Trophoblast cell (in vitro differentiated cells and primary cell): ENCODE results near the gene DOP1A.

Source experiments
- DNase-seq, 2 donors: peaks; one replicate each; pipeline ENCODE4 v3.0.0-alpha.2; 2016
- H2AFZ ChIP-seq: 2 replicates; pipeline ENCODE4 v1.6.1; 2013; ENCODE audit warnings: low read length, moderate library complexity, mild to moderate bottlenecking; ENCODE audit not compliant: insufficient read depth, poor library complexity
- H2AK5ac ChIP-seq: 2 replicates; pipeline ENCODE4 v1.6.1; 2013; ENCODE audit warnings: mild to moderate bottlenecking, low read length
- H2BK120ac ChIP-seq: 2 replicates; pipeline ENCODE4 v1.6.1; 2013; ENCODE audit warnings: low read length, mild to moderate bottlenecking, moderate library complexity; ENCODE audit not compliant: insufficient read depth, poor library complexity
- H2BK12ac ChIP-seq: 2 replicates; pipeline ENCODE4 v1.6.1; 2013; ENCODE audit warnings: mild to moderate bottlenecking, low read length, moderate library complexity
- H2BK5ac ChIP-seq: 2 replicates; pipeline ENCODE4 v1.6.1; 2013; ENCODE audit warnings: low read length, low read depth, moderate library complexity, mild to moderate bottlenecking; ENCODE audit not compliant: poor library complexity
- H3K14ac ChIP-seq: 2 replicates; pipeline ENCODE4 v1.6.1; 2013; ENCODE audit warnings: mild to moderate bottlenecking, low read length
- H3K18ac ChIP-seq: 2 replicates; pipeline ENCODE4 v1.6.1; 2013; ENCODE audit warnings: mild to moderate bottlenecking, low read length
- H3K23ac ChIP-seq: 2 replicates; pipeline ENCODE4 v1.6.1; 2013; ENCODE audit warnings: low read length
- H3K27ac ChIP-seq: 2 replicates; pipeline ENCODE4 v1.5.1; 2013; ENCODE audit warnings: low read depth, mild to moderate bottlenecking, inconsistent platforms, low read length, moderate library complexity
- H3K27me3 ChIP-seq: 2 replicates; pipeline ENCODE4 v1.6.1; 2013; ENCODE audit warnings: inconsistent platforms, mild to moderate bottlenecking, low read length, moderate library complexity; ENCODE audit not compliant: insufficient read depth
- H3K36me3 ChIP-seq, 2 experiments: 1 replicate in 1 of 2; 2 replicates in 1 of 2; pipeline ENCODE4 v1.6.1; 2013; ENCODE audit warnings: low read length in 2 of 2, mild to moderate bottlenecking in 2 of 2, moderate library complexity in 1 of 2; ENCODE audit not compliant: insufficient read depth in 2 of 2, control insufficient read depth in 1 of 2
- H3K4ac ChIP-seq: 2 replicates; pipeline ENCODE4 v1.6.1; 2013; ENCODE audit warnings: low read depth, mild to moderate bottlenecking, low read length, moderate library complexity
- H3K4me1 ChIP-seq, 2 experiments: 1 replicate in 1 of 2; 2 replicates in 1 of 2; pipeline ENCODE4 v1.6.1; 2013; ENCODE audit warnings: low read length in 2 of 2, mild to moderate bottlenecking in 2 of 2, moderate library complexity in 1 of 2; ENCODE audit not compliant: insufficient read depth in 2 of 2, control insufficient read depth in 1 of 2
- H3K4me2 ChIP-seq: 2 replicates; pipeline ENCODE4 v1.6.1; 2013; ENCODE audit warnings: inconsistent platforms, mild to moderate bottlenecking, low read length, moderate library complexity
- H3K4me3 ChIP-seq: 2 replicates; pipeline ENCODE4 v1.5.1; 2013; ENCODE audit warnings: mild to moderate bottlenecking, low read depth, low read length, inconsistent platforms
- H3K79me1 ChIP-seq: one replicate; pipeline ENCODE4 v1.6.1; 2013; ENCODE audit warnings: low read length
- H3K79me2 ChIP-seq: 2 replicates; pipeline ENCODE4 v1.6.1; 2013; ENCODE audit warnings: low read length, mild to moderate bottlenecking; ENCODE audit not compliant: control insufficient read depth, insufficient read depth, poor library complexity
- H3K9ac ChIP-seq: 2 replicates; pipeline ENCODE4 v1.6.1; 2013; ENCODE audit warnings: mild to moderate bottlenecking, low read length
- H3K9me3 ChIP-seq: 2 replicates; pipeline ENCODE4 v1.6.1; 2013; ENCODE audit warnings: low read depth, mild to moderate bottlenecking, control low read depth, inconsistent platforms, low read length; ENCODE audit not compliant: insufficient read depth
- H4K12ac ChIP-seq: 2 replicates; pipeline ENCODE4 v1.6.1; 2013; ENCODE audit warnings: low read depth, mild to moderate bottlenecking, low read length, moderate library complexity
- H4K8ac ChIP-seq: 2 replicates; pipeline ENCODE4 v1.6.1; 2013; ENCODE audit warnings: low read depth, mild to moderate bottlenecking, low read length, moderate library complexity
- H4K91ac ChIP-seq: one replicate; pipeline ENCODE4 v1.6.1; 2013; ENCODE audit warnings: low read depth, mild to moderate bottlenecking, low read length, moderate library complexity
- WGBS: extraction: QIAGEN DNeasy Blood & Tissue Kit; methylation state at CpG from one replicate; pipeline ENCODE4 v1.1.7; 2013; ENCODE audit warnings: missing lambda C conversion rate; ENCODE audit not compliant: insufficient read length, insufficient coverage; ENCODE audit errors: extremely low coverage; 5-methylcytosine and 5-hydroxymethylcytosine counted together

The DOP1A gene

DNA sequence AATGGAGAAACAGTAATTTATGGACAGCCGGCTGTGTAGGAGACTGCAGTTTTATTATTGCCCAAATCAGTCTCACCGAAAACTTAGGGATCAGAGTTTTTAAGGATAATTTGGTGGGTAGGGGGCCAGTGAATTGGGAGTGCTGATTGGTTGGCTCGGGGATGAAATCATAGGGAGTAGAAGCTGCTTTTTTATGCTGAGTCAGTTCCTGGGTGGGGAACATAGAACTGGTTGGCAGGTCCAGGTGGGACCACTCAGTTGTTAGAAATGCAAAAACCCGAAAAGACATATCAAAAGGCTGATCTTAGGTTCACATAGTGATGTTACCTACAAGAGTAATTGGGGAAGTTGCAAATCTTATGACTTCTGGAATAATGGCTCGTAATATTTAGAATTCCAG lies 59.3 kb downstream of the DOP1A start:
- H3K14ac ChIP-seq = no peak overlapping the region
- WGBS = no CpG with 5 or more reads among the region's 5 CpGs

DNA sequence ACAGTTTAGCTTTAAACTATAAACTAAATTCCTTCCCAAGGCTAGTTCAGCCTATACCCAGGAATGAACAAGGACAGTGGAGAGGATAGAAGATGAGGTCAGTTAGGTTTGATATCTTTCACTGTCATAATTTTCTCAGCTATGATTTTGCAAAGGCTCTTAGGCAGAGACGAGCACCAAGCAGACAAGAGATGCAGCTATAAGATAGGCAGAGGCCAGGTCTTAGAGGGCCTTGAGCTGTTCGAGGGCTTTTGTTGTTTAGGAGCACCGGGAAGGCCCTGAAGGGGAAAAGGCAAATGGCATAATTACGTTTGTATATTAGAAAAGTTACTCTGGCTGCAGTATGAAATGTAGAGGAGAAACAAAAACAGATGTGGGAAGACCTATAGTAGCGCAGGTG lies 59.8 kb downstream of the DOP1A start:
- Histone ChIP-seq H4K91ac (no peak overlapping the region), H3K4me2 (no peak overlapping the region), H2BK12ac (no peak overlapping the region), H3K27ac (no peak overlapping the region), H4K12ac (no peak overlapping the region), H3K36me3 (peaks cover 3 to 8% of the 10 kb centered on the region in 2 experiments), H3K18ac (no peak overlapping the region), H3K14ac (no peak overlapping the region), H3K9ac (no peak overlapping the region), H2AK5ac (no peak overlapping the region), H3K4me1 (no peaks in the 10 kb centered on the region), H3K4ac (no peak overlapping the region), H2BK5ac (no peak overlapping the region), H3K23ac (no peak overlapping the region), H3K79me2 (no peaks in the 10 kb centered on the region), H3K4me3 (no peak overlapping the region), H3K79me1 (no peaks in the 10 kb centered on the region), H2BK120ac (no peak overlapping the region), H2AFZ (no peak overlapping the region), H4K8ac (no peak overlapping the region), H3K27me3 (no peaks in the 10 kb centered on the region), H3K9me3 (no peaks in the 10 kb centered on the region)
- no CpG with 5 or more reads among the region's 5 CpGs for WGBS
- no peak for DNase-seq

More for the DNA sequence above, 59.3 kb downstream of the DOP1A start:
- Histone ChIP-seq H3K27me3 (no peaks in the 10 kb centered on the region), H3K79me2 (no peaks in the 10 kb centered on the region), H3K79me1 (no peaks in the 10 kb centered on the region), H3K27ac (no peak overlapping the region), H2AFZ (no peak overlapping the region), H3K23ac (no peak overlapping the region), H3K9ac (no peak overlapping the region), H3K9me3 (no peaks in the 10 kb centered on the region), H4K8ac (no peak overlapping the region), H4K91ac (no peak overlapping the region), H4K12ac (no peak overlapping the region), H3K36me3 (peaks cover 3 to 8% of the 10 kb centered on the region in 2 experiments), H3K4me1 (no peaks in the 10 kb centered on the region), H3K4me3 (no peak overlapping the region), H2AK5ac (no peak overlapping the region), H3K18ac (no peak overlapping the region), H2BK5ac (no peak overlapping the region), H2BK12ac (no peak overlapping the region), H3K4me2 (no peak overlapping the region), H2BK120ac (no peak overlapping the region), H3K4ac (no peak overlapping the region)
- no peak for DNase-seq

DNA sequence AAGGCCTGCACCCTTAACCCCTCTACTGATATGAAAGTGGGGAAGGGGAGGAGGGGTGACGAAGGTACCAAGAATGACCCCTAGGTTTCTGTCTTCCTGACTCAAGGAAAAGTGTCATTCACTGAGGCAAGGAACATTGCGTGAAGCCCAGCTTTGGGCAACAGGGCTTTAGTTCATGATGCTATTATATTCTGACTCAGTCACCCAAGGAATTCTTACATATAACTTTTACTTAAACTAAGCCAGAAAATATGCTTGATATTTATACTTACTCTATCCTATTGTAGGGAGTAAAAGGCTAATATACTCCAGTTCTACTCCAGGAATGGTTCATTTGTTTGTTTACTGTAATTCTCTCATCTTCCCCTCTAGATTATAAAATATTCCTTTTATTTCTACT lies 60.5 kb downstream of the DOP1A start:
- Histone ChIP-seq H4K12ac (no peak overlapping the region), H2AFZ (no peak overlapping the region), H3K18ac (no peak overlapping the region), H2AK5ac (no peak overlapping the region), H3K27me3 (no peaks in the 10 kb centered on the region), H2BK120ac (no peak overlapping the region), H3K4ac (no peak overlapping the region), H4K91ac (no peak overlapping the region), H2BK5ac (no peak overlapping the region), H3K9ac (no peak overlapping the region), H3K36me3 (peaks cover 3 to 8% of the 10 kb centered on the region in 2 experiments), H2BK12ac (no peak overlapping the region), H4K8ac (no peak overlapping the region), H3K27ac (no peak overlapping the region), H3K4me1 (no peaks in the 10 kb centered on the region), H3K4me2 (no peak overlapping the region), H3K14ac (no peak overlapping the region), H3K23ac (no peak overlapping the region), H3K9me3 (no peaks in the 10 kb centered on the region), H3K79me1 (no peaks in the 10 kb centered on the region), H3K4me3 (no peak overlapping the region), H3K79me2 (no peaks in the 10 kb centered on the region)
- WGBS = no CpG with 5 or more reads among the region's 2 CpGs
- DNase-seq = peak in 1 of 2 donors; percentile 6

DNA sequence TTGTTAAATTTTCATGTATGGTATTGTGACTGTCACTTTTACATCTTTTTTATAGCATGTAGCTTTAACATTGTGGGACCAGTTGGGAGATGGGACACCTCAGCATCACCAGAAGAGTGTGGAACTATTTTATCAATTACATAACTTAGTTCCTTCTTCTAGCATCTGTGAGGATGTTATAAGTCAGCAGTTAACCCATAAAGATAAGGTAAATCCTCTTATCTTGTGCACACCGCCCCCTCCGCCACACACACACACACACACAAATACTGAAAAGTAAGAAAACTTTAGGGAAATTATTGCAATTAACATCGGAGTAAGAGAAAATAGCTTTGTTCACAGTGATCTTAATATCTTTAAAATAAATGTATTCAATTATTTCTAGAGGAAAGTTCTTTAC lies 64.7 kb downstream of the DOP1A start:
- WGBS = no CpG with 5 or more reads among the region's 3 CpGs
- H3K4me3 ChIP-seq = no peak overlapping the region
- no peak overlapping the region for H4K91ac ChIP-seq
- no peak overlapping the region for H3K23ac ChIP-seq
- H3K4me1 ChIP-seq = no peaks in the 10 kb centered on the region
- H4K8ac ChIP-seq = no peak overlapping the region
- H3K27me3 ChIP-seq = no peaks in the 10 kb centered on the region
- no peak overlapping the region for H2AFZ ChIP-seq
- no peaks in the 10 kb centered on the region for H3K79me2 ChIP-seq
- H2BK120ac ChIP-seq = no peak overlapping the region
- H3K36me3 ChIP-seq = peaks cover 3 to 10% of the 10 kb centered on the region in 2 experiments
- H3K9ac ChIP-seq = no peak overlapping the region
- H3K9me3 ChIP-seq = no peaks in the 10 kb centered on the region
- no peaks in the 10 kb centered on the region for H3K79me1 ChIP-seq
- H3K18ac ChIP-seq = no peak overlapping the region
- no peak overlapping the region for H3K27ac ChIP-seq
- H2BK5ac ChIP-seq = no peak overlapping the region
- no peak overlapping the region for H3K4ac ChIP-seq
- no peak overlapping the region for H3K4me2 ChIP-seq
- no peak overlapping the region for H2AK5ac ChIP-seq
- H3K14ac ChIP-seq = no peak overlapping the region
- DNase-seq = no peak
- no peak overlapping the region for H2BK12ac ChIP-seq
- no peak overlapping the region for H4K12ac ChIP-seq
